ENCODE results near the gene SHOX.

DNA sequence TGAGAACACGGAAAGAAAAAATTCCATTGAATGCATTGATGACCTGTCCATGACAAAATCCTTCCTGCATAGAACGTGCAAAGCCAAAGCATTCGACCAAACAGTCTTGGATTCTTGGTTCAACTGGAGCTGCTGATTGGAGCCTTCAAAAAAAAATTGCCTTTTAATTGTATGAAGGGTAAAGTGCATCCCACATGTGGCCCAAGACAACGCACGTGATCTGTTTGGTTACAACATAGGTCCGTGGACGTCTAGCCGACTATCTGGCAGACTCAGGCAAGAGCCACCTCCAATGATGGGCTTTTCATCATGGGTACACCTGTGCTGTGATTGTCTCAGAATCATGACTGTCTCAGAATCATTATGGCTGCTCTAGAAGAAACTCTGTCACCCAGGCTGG is 52.3 kb downstream of the SHOX start:
- no peak for TF ChIP-seq EZH2 (IDR thresholded peaks at IDR 0.05)
- no peak for TF ChIP-seq POLR2AphosphoS5 (IDR thresholded peaks at IDR 0.05; ENCODE audit: borderline replicate concordance, low read depth, low read length)

Data from SK-N-MC (cell line).